Vagina (tissue), 2 donors: ENCODE results near the gene PPFIA4. TPM values are rescaled to one million over a fixed set of nuclear protein-coding genes. Genes with fewer than 3 reads are reported as not detected.

Experiments used
- DNase-seq, 2 donors: peaks; one replicate each; pipeline ENCODE4 v3.0.0-alpha.2; 2017; ENCODE audit errors: extremely low spot score in 2 of 2
- H3K27ac ChIP-seq: fragments of 200-600 bp; sonication (generic); one replicate; pipeline ENCODE4 v1.5.1; 2019
- H3K27me3 ChIP-seq: fragments of 200-600 bp; sonication (generic); one replicate; pipeline ENCODE4 v1.5.1; 2019
- H3K36me3 ChIP-seq, 2 donors: fragments of 200-600 bp; sonication (generic); one replicate each; pipeline ENCODE4 v1.5.1; 2017 to 2019
- H3K4me1 ChIP-seq: fragments of 200-600 bp; sonication (generic); one replicate; pipeline ENCODE4 v1.5.1; 2019
- H3K4me3 ChIP-seq, 2 donors: fragments of 200-600 bp; sonication (generic); 1 replicate in 1 of 2; 2 replicates in 1 of 2; pipeline ENCODE4 v1.5.1; 2016 to 2019
- H3K9me3 ChIP-seq: fragments of 200-600 bp; sonication (generic); one replicate; pipeline ENCODE4 v1.5.1; 2019
- POLR2A ChIP-seq, 2 donors: fragments of 450-650 bp; IDR thresholded peaks; one replicate each; pipeline ENCODE4 v1.6.1; 2017; ENCODE audit warnings: antibody characterized with exemption in 2 of 2, mild to moderate bottlenecking in 2 of 2, moderate library complexity in 2 of 2
- POLR2AphosphoS5 ChIP-seq, 2 donors: sonication (generic); formaldehyde crosslinking; IDR thresholded peaks; one replicate each; pipeline ENCODE4 v1.9.0; 2017; ENCODE audit warnings: antibody characterized with exemption in 2 of 2, mild to moderate bottlenecking in 2 of 2, low read depth in 1 of 2; ENCODE audit not compliant: insufficient read depth in 1 of 2
- intact Hi-C: fragments of 100-400 bp; cut with DNase I; formaldehyde crosslinking; loops from one replicate; pipeline ENCODE4 v1.15.1; 2023
- total RNA-seq: library from RNA; depleted of rRNA; stranded (reverse); fragments of >200 nt; gene quantifications from one replicate; pipeline ENCODE4 v1.2.3, GENCODE V29; 2016
- TF ChIP-seq, protein P1 (sequence below), 3 experiments: fragments of 450-650 bp in 2 of 3; fragments of 200-600 bp in 1 of 3; sonication (generic) in 1 of 3; IDR thresholded peaks; one replicate each; pipeline ENCODE4 v1.5.1; 2017 to 2019; ENCODE audit warnings: antibody characterized with exemption in 3 of 3, mild to moderate bottlenecking in 2 of 3, moderate library complexity in 2 of 3

The PPFIA4 gene
- total RNA-seq, 1 donor from 2014 or later: 11.5 TPM

DNA sequence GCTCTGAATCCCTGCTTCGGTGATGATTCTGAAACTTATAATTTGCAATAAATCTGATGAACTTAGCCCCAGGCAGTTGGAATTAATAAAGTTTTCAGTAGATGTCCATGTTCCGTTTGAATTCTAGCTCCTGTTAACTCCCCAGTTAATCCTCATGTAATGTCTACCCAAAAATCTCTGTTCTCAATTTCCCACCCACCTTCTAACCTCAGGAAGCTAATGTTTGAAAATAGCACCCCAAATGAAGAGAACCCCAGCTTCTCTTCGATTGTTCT, 55.9 kb downstream of the PPFIA4 start:
- Histone ChIP-seq H3K4me3 (no peak overlapping the region), H3K27ac (no peak overlapping the region), H3K27me3 (no peaks in the 10 kb centered on the region), H3K36me3 (no peaks in the 10 kb centered on the region), H3K9me3 (no peaks in the 10 kb centered on the region), H3K4me1 (no peaks in the 10 kb centered on the region)
- intact Hi-C loops: no loop called here
- TF ChIP-seq POLR2AphosphoS5 (IDR thresholded peaks at IDR 0.05; ENCODE audit: insufficient read depth in 1 of 2, low read depth in 1 of 2) (no peak), POLR2A (IDR thresholded peaks at IDR 0.05) (no peak)
- TF ChIP-seq, protein P1, sequence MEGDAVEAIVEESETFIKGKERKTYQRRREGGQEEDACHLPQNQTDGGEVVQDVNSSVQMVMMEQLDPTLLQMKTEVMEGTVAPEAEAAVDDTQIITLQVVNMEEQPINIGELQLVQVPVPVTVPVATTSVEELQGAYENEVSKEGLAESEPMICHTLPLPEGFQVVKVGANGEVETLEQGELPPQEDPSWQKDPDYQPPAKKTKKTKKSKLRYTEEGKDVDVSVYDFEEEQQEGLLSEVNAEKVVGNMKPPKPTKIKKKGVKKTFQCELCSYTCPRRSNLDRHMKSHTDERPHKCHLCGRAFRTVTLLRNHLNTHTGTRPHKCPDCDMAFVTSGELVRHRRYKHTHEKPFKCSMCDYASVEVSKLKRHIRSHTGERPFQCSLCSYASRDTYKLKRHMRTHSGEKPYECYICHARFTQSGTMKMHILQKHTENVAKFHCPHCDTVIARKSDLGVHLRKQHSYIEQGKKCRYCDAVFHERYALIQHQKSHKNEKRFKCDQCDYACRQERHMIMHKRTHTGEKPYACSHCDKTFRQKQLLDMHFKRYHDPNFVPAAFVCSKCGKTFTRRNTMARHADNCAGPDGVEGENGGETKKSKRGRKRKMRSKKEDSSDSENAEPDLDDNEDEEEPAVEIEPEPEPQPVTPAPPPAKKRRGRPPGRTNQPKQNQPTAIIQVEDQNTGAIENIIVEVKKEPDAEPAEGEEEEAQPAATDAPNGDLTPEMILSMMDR (IDR thresholded peaks at IDR 0.05): no peak
- no peak for DNase-seq

DNA sequence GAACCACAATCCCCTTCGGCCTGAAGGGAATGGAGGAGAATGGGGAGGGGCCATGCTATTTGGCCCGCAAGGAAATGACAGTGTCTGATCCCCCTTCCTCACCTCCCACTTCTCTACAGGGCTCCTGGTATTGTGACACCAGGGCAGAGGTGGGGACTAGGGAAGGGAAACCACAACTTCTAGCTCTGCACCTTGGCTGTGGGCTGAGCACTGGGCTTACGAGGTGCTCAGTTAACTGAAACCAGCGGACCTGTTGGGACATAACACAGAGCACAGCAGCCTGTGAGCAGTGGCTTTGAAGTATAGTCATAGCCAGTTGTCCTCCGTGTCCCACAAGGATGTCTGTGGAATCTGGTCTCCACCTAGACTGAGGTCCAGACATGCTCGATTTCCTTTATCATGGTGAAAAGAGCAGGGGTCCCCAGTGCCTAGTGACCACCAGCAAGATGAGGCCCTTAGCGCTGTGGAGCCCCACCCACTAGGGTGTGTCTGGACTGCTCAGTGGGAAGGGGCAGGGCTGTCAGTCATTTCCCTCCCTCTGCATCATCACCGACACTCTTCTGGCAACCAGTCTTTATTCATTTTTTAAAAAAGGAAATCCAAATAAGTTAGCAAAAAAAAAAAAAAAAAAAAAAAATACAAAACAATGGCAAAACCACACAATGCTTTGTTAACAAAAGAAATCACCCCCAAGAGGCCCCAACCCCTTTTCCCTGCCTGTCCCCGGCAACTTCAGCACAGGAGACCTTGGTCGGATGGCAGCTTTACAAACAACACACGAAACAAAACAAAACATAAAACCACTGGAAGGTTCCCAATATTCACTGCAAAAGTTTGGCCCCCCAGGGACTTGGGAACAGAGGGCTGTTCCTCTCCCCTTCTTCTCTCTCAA, 56.5 kb downstream of the PPFIA4 start:
- intact Hi-C loops: no loop called here
- no peaks in the 10 kb centered on the region for H3K36me3 ChIP-seq
- H3K27ac ChIP-seq: no peak overlapping the region
- no peaks in the 10 kb centered on the region for H3K4me1 ChIP-seq
- H3K4me3 ChIP-seq: no peak overlapping the region
- no peaks in the 10 kb centered on the region for H3K9me3 ChIP-seq
- no peaks in the 10 kb centered on the region for H3K27me3 ChIP-seq
- TF ChIP-seq POLR2A (IDR thresholded peaks at IDR 0.05) (no peak), POLR2AphosphoS5 (IDR thresholded peaks at IDR 0.05; ENCODE audit: insufficient read depth in 1 of 2, low read depth in 1 of 2) (no peak)
- TF ChIP-seq, protein P1 (IDR thresholded peaks at IDR 0.05): no peak
- no peak for DNase-seq

DNA sequence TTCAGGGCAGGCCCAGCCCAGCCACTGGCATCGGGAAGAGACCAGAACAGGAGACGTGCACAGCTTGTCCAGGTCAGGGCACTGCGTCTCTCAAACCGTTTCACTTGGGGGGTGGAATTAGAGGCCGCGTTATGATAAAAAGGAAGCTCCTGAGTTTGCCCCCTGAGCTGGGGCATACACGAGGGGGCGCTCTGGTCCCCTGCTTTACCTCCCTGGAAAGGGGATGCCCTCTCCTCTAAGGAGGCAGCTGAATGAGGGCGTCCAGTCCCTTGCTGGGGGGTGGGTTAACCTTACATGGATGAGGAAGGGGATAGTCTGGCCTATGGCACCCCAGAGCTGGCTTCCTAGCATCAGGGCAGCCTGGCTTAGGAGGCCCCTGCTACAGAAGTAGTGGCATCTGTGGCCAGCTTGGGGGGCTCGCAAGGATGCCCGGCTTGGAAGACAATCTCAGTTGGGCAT, 57.2 kb downstream of the PPFIA4 start:
- Histone ChIP-seq H3K4me1 (no peaks in the 10 kb centered on the region), H3K27me3 (no peaks in the 10 kb centered on the region), H3K4me3 (no peak overlapping the region), H3K9me3 (no peaks in the 10 kb centered on the region), H3K36me3 (no peaks in the 10 kb centered on the region), H3K27ac (no peak overlapping the region)
- TF ChIP-seq POLR2AphosphoS5 (IDR thresholded peaks at IDR 0.05; ENCODE audit: insufficient read depth in 1 of 2, low read depth in 1 of 2) (no peak), POLR2A (IDR thresholded peaks at IDR 0.05) (no peak)
- TF ChIP-seq, protein P1 (IDR thresholded peaks at IDR 0.05): no peak
- DNase-seq: peak; percentile 76 to 91
- intact Hi-C loops: no loop called here

DNA sequence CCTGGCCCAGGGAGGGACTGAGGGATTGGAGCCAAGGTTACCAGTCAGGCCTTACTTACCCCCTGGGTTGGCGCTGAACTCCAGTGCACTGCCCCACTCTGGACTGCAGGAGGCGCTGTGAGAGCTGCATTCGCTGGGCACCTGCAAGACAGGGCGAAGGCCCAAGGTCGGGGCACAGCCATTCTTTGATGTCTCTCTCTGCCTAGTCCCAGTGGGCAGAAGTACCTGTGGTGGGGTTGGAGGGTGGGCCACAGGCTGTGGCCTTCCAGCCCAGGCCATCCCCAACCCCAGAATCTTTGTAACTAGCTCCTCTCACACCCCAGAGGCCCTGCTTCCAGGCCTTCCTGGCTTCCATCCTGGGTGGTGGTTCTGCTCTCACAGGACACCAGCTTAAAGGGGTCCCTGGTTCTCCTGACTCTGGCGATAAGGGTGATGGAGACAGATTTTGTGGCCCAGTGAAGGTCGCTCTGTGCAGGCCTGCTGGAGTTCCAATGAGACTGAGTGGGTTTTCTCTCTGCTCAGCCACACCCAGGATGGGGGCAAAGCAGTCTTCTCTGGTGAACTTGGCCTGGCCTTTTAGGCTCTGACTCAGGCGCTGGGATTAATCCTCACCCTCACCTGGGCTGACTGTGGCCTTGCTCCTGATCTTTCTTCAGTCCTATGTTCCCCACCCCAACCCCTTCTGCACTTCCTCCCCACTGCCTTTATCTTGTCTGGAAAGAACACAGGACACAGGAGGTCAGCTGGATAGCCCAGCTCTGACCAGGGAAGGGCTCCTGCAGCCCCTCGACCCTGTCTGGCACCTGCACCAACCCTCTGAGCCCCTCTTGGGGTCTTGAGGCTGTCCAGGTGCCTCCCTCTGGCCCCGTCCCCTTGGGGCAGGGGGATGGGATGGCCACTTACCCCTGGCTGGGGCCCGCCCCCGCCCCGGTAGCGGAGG, 58.6 kb downstream of the PPFIA4 start:
- H3K4me1 ChIP-seq: no peaks in the 10 kb centered on the region
- no peak overlapping the region for H3K4me3 ChIP-seq
- DNase-seq: peak; percentile 67 to 79
- no peaks in the 10 kb centered on the region for H3K36me3 ChIP-seq
- intact Hi-C loops: no loop called here
- TF ChIP-seq POLR2AphosphoS5 (IDR thresholded peaks at IDR 0.05; ENCODE audit: insufficient read depth in 1 of 2, low read depth in 1 of 2): no peak
- TF ChIP-seq, protein P1 (IDR thresholded peaks at IDR 0.05): no peak
- no peak for TF ChIP-seq POLR2A (IDR thresholded peaks at IDR 0.05)
- no peaks in the 10 kb centered on the region for H3K27me3 ChIP-seq
- no peaks in the 10 kb centered on the region for H3K9me3 ChIP-seq
- no peak overlapping the region for H3K27ac ChIP-seq
